Brain pericyte (primary cell): ENCODE measurements around the gene CACNB4.

Source experiments
- DNase-seq: peaks from one replicate; pipeline ENCODE4 v3.0.0-alpha.2; 2012; ENCODE audit warnings: low read depth, low spot score

CACNB4 gene

DNA sequence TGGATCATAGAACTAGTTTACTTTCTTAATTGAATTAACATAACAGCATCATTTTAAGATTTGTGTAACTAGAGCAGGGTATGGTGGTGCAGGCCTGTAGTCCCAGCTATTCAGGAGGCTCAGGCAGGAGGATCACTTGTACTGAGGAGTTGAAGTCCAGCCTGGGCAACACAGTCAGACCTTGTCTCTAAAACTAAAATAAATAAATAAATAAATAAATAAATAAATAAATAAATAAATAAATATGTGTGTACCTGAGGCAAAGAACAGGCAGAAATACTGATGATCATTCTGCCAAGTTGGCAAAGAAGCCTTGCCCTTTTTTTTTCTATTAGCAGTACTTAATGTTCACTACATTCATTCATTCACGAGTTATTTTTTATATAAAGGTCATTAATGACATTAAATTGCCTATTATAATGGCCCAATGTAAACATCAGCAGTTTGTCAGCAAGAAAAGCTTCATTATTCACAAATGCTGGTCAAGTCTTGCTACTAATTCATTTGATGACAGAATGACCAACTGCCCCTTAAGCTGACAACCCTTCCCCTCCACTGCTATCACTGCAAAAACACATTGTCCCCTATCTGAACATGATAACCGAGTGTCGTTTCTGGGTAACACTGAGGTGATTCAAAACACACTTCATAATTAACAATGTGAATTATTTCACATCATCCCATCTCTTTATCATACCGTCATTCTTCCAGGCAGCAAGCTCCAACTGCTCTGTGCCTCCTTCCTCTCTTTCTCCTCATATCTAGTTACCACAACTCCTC lies 309.6 kb downstream of the CACNB4 start:
- no peak for DNase-seq

DNA sequence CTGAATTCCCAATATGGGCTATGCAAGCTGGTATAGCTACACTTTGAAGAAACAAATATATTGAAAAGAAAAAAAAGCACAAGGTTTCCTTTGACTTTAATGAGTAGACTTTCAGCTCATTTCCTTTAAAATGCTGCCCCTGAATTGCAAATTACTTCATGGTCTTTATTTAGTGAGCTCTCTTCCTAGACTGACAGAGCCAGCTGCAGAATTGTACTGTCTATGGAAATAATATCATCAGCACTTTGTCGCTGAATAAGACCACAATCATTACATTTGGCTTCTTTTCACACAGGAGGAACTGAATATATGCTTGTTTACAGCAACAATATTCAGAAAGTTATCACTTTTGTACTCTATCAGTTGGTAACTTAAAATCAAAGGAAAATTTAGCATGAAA lies 312.4 kb downstream of the CACNB4 start:
- no peak for DNase-seq

DNA sequence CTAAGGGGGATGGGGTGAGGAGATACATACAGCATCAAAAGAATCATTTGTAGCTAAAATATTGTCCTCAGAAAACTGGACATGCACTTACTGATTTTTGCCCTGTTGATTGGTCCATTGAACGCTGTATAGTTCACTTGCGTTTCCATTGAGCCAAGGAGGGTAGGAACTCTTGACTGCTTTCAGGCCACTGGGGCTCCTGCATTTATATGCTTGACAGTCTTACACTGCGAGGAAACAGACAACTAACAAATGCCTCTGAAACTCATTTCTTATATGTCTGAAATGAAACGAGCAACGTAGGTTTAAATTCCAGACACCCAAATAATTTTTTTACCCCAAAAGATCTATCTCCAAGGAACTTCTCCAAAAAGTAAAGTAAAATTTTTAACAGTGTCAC lies 312.8 kb downstream of the CACNB4 start:
- no peak for DNase-seq

DNA sequence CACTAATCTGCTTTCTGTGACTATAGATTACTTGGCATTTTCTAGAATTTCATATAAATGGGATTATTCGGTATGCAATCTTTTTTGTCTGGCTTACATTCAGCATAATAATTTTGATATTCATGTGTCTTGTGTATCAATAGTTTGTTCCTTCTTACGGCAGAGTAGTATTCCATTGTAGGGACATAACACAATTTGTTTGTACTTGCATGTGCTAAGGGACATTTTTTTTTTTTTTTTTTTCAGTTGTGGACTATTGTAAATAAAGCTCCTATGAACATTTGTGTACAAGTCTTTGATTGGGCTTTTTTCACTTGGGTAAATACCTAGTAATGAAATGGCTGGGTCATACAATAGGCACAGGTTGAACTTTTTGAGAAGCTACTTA lies 315.7 kb downstream of the CACNB4 start:
- DNase-seq: no peak
